LNCaP clone FGC (cell line): Measurements from ENCODE around the gene OR7G1.

Experiments used
- DNase-seq: peaks from one replicate; pipeline ENCODE4 v3.0.0-alpha.2; 2011; ENCODE audit warnings: low read depth
- H3K4me3 ChIP-seq: 2 replicates; pipeline ENCODE4 v1.5.1; 2011; ENCODE audit warnings: mild to moderate bottlenecking, low read depth, low read length, control low read depth
- TF ChIP-seq, protein P1 (sequence below): IDR thresholded peaks from 2 replicates; pipeline ENCODE4 v1.5.1; 2012; ENCODE audit warnings: mild to moderate bottlenecking; ENCODE audit not compliant: control insufficient read depth, insufficient read depth; ENCODE audit errors: extremely low read depth

Gene OR7G1

DNA sequence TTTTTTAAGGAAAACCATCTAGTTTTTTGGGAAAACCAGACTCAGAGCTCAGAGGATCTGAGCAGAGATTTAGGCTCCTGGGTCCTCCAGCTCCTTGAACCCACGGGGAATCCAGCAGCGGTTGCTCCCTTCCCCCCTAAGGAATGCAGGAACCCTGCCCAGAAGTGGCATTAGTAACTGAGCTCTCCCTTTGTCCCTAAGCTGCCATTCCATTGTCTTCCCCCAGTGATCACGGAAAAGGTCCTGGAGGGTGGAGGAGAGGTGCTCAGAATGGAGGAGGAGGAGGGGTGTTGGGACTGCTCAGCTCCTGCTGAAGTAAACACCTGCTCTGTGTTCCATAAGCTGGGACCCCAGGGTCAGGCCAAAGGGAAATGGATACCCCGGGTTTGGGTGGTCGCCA, 45.5 kb downstream of the OR7G1 start:
- no peak overlapping the region for H3K4me3 ChIP-seq
- DNase-seq: no peak
- TF ChIP-seq, protein P1, sequence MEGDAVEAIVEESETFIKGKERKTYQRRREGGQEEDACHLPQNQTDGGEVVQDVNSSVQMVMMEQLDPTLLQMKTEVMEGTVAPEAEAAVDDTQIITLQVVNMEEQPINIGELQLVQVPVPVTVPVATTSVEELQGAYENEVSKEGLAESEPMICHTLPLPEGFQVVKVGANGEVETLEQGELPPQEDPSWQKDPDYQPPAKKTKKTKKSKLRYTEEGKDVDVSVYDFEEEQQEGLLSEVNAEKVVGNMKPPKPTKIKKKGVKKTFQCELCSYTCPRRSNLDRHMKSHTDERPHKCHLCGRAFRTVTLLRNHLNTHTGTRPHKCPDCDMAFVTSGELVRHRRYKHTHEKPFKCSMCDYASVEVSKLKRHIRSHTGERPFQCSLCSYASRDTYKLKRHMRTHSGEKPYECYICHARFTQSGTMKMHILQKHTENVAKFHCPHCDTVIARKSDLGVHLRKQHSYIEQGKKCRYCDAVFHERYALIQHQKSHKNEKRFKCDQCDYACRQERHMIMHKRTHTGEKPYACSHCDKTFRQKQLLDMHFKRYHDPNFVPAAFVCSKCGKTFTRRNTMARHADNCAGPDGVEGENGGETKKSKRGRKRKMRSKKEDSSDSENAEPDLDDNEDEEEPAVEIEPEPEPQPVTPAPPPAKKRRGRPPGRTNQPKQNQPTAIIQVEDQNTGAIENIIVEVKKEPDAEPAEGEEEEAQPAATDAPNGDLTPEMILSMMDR: no peak

DNA sequence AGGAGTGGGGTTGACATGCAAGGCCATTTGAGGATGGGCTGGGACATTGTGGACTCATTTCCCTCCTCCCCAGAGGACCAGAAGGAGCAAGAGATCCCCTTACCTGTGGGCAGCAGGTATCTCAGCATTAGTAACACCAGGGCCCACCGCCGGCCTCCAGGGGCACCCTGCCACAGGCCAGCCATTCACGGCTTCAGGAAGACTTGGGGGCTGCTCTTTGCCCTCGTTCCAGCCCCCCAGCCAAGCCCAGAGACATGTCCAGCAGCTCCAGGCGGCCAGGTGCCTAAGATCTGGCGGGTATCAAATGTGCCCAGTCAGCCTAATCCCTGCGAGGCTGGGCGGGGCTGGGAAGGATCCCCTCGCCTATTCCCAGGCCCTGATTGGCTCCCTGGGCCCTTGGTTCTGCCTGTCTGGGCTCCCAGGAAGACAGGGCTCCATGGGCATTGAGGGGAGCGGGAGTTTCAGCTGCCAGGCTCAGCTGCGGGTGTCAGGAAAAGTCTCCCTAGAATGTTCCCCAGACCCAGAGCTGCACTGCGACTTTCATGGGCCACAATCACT, 50.0 kb downstream of the OR7G1 start:
- no peak for DNase-seq
- H3K4me3 ChIP-seq: no peak overlapping the region
- TF ChIP-seq, protein P1: no peak
